ENCODE measurements around the gene LENG9.
"Not testable (repeated sequence)": the region's sequence is repeated elsewhere in the genome, so short reads cannot be mapped to it uniquely, and the experiment has no call there.

Gene LENG9

DNA sequence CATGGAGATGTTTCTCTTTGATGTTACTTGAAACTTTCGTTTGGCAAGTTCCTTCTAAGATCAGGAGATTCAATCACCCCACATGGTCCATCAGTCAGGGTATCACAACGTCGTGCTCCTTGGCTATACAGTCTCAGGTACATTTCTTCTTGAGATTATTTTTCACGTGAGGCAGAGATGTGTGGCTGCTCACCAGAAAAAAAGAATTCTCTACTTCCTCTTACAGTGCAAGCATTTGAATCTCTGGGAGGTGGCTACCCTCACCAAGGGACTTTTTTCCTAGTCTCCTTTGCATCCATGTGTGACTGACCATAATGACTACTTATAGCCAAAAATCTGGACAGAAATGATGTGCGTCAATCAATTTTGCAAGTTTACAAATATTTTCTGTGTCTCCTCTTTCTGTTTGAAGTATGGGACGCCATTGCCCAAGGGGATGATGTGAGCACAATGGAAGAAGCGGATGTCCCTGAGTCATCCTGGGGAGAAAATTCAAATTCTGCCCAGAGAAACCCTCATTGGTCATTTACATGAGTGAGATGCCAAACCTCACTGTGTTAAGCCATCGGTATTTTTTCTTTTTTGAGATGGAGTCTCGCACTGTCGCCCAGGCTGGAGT, 30.5 kb upstream of the LENG9 start:
- Histone ChIP-seq H3K4me3 (ENCODE audit: low read depth, low read length) (no peak overlapping the region), H3K27ac (ENCODE audit: extremely low read depth, low read depth, low read length) (no peak overlapping the region), H3K36me3 (ENCODE audit: control insufficient read depth in 2 of 2, insufficient read depth in 1 of 2, low read length in 2 of 2) (no peaks in the 10 kb centered on the region), H3K9me3 (ENCODE audit: control insufficient read depth, insufficient read depth, low read depth, low read length) (no peaks in the 10 kb centered on the region), H3K4me1 (ENCODE audit: control insufficient read depth, insufficient read depth, low read length) (no peaks in the 10 kb centered on the region)
- ChIA-PET POLR2A (no interaction called here), CTCF (no interaction called here)
- TF ChIP-seq ZNF23 (tag by site-specific recombination; IDR thresholded peaks at IDR 0.05; ENCODE audit: borderline replicate concordance) = no peak
- TF ChIP-seq ZNF266 (tag by site-specific recombination; IDR thresholded peaks at IDR 0.05; ENCODE audit: low read depth) = no peak
- no peak for TF ChIP-seq ZNF324 (tag by site-specific recombination; IDR thresholded peaks at IDR 0.05)
- TF ChIP-seq ZNF530 (tag by site-specific recombination; IDR thresholded peaks at IDR 0.05; ENCODE audit: low read depth) = no peak
- TF ChIP-seq GLIS2 (tag by site-specific recombination; IDR thresholded peaks at IDR 0.05) = no peak
- no peak for TF ChIP-seq ZNF19 (tag by site-specific recombination; IDR thresholded peaks at IDR 0.05; ENCODE audit: low read depth)
- no peak for TF ChIP-seq ZNF677 (tag by site-specific recombination; IDR thresholded peaks at IDR 0.05)
- TF ChIP-seq, protein P1, sequence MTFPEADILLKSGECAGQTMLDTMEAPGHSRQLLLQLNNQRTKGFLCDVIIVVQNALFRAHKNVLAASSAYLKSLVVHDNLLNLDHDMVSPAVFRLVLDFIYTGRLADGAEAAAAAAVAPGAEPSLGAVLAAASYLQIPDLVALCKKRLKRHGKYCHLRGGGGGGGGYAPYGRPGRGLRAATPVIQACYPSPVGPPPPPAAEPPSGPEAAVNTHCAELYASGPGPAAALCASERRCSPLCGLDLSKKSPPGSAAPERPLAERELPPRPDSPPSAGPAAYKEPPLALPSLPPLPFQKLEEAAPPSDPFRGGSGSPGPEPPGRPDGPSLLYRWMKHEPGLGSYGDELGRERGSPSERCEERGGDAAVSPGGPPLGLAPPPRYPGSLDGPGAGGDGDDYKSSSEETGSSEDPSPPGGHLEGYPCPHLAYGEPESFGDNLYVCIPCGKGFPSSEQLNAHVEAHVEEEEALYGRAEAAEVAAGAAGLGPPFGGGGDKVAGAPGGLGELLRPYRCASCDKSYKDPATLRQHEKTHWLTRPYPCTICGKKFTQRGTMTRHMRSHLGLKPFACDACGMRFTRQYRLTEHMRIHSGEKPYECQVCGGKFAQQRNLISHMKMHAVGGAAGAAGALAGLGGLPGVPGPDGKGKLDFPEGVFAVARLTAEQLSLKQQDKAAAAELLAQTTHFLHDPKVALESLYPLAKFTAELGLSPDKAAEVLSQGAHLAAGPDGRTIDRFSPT (tag by site-specific recombination; IDR thresholded peaks at IDR 0.05) = no peak
- TF ChIP-seq BCL11A (tag by site-specific recombination; IDR thresholded peaks at IDR 0.05; ENCODE audit: low read depth) = no peak
- no peak for TF ChIP-seq ZSCAN5A (tag by site-specific recombination; IDR thresholded peaks at IDR 0.05)
- no peak for TF ChIP-seq ZNF416 (tag by site-specific recombination; IDR thresholded peaks at IDR 0.05)
- TF ChIP-seq, protein P2, sequence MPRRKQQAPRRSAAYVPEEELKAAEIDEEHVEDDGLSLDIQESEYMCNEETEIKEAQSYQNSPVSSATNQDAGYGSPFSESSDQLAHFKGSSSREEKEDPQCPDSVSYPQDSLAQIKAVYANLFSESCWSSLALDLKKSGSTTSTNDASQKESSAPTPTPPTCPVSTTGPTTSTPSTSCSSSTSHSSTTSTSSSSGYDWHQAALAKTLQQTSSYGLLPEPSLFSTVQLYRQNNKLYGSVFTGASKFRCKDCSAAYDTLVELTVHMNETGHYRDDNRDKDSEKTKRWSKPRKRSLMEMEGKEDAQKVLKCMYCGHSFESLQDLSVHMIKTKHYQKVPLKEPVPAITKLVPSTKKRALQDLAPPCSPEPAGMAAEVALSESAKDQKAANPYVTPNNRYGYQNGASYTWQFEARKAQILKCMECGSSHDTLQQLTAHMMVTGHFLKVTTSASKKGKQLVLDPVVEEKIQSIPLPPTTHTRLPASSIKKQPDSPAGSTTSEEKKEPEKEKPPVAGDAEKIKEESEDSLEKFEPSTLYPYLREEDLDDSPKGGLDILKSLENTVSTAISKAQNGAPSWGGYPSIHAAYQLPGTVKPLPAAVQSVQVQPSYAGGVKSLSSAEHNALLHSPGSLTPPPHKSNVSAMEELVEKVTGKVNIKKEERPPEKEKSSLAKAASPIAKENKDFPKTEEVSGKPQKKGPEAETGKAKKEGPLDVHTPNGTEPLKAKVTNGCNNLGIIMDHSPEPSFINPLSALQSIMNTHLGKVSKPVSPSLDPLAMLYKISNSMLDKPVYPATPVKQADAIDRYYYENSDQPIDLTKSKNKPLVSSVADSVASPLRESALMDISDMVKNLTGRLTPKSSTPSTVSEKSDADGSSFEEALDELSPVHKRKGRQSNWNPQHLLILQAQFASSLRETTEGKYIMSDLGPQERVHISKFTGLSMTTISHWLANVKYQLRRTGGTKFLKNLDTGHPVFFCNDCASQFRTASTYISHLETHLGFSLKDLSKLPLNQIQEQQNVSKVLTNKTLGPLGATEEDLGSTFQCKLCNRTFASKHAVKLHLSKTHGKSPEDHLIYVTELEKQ (tag by site-specific recombination; IDR thresholded peaks at IDR 0.05; ENCODE audit: borderline replicate concordance) = no peak
- TF ChIP-seq ZNF138 (tag by site-specific recombination; IDR thresholded peaks at IDR 0.05; ENCODE audit: borderline replicate concordance) = no peak
- TF ChIP-seq, protein P3, sequence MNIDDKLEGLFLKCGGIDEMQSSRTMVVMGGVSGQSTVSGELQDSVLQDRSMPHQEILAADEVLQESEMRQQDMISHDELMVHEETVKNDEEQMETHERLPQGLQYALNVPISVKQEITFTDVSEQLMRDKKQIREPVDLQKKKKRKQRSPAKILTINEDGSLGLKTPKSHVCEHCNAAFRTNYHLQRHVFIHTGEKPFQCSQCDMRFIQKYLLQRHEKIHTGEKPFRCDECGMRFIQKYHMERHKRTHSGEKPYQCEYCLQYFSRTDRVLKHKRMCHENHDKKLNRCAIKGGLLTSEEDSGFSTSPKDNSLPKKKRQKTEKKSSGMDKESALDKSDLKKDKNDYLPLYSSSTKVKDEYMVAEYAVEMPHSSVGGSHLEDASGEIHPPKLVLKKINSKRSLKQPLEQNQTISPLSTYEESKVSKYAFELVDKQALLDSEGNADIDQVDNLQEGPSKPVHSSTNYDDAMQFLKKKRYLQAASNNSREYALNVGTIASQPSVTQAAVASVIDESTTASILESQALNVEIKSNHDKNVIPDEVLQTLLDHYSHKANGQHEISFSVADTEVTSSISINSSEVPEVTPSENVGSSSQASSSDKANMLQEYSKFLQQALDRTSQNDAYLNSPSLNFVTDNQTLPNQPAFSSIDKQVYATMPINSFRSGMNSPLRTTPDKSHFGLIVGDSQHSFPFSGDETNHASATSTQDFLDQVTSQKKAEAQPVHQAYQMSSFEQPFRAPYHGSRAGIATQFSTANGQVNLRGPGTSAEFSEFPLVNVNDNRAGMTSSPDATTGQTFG (tag by site-specific recombination; IDR thresholded peaks at IDR 0.05; ENCODE audit: borderline replicate concordance) = no peak
- TF ChIP-seq ZNF48 (tag by site-specific recombination; IDR thresholded peaks at IDR 0.05) = no peak

DNA sequence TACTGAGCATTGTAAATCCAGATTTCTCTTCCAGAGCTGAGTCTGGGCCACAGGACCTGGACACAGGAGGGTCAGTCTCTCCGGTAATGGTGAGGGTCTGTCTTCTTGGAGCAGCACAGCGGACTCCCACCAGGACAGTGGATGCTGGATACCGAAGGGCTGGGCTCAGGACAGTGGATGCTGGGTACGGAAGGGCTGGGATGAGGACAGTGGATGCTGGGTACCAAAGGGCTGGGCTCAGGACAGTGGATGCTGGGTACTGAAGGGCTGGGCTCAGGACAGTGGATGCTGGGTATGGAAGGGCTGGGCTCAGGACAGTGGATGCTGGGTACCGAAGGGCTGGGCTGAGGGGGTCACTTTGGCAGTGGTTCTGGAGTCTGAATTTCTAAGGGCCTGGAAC, 29.5 kb upstream of the LENG9 start:
- H3K4me3 ChIP-seq (ENCODE audit: low read depth, low read length); H3K4me1 ChIP-seq (ENCODE audit: control insufficient read depth, insufficient read depth, low read length); CTCF ChIA-PET; H3K27ac ChIP-seq (ENCODE audit: extremely low read depth, low read depth, low read length); POLR2A ChIA-PET; H3K36me3 ChIP-seq (ENCODE audit: control insufficient read depth in 2 of 2, insufficient read depth in 1 of 2, low read length in 2 of 2); H3K9me3 ChIP-seq (ENCODE audit: control insufficient read depth, insufficient read depth, low read depth, low read length): not testable (repeated sequence)
